HG02759 (cell line): ENCODE results near the gene TSPAN13.

Experiments used
- ATAC-seq: cut with Tn5 transposase; IDR thresholded peaks from one replicate; pipeline ENCODE4 v1.9.1; 2021; ENCODE audit warnings: mild to moderate bottlenecking, moderate library complexity; ENCODE audit not compliant: unreplicated experiment

The TSPAN13 gene

DNA sequence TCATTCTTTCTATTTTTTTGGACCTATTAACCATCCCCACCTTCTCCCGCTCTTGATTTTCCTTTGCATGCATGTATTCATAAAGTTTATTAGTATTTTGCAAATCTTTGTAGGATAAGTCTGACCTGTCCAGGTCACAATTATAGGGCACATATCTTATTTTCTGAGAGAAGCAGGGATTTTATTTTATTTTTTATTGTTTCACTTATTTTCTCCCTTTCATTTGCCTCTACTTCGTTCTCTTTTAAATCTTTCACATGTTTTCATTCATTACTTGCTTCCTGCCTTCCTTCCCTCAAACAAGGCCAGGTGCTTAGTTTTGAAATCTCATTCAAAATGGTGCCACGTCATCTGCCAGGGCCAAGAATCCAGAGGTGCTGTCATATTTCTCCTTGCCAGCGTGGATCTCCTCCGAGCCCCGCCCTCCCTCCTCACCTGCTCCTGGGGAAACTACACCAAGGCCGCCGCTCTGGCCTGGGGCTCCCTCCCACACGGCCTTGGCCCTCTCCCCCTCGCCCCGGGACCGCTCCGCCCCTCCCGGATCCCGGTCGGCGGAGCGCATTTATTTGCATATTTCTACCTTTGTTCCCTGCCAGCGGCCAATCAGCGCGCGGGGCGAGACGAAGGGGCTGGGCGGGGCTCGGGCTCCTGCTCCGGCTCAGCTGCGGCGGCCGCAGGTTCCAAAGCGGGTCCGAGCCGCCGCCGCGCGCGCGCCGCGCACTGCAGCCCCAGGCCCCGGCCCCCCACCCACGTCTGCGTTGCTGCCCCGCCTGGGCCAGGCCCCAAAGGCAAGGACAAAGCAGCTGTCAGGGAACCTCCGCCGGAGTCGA lies at the start of gene TSPAN13:
TSPAN13 (plus strand) TSS at position 654 of the 830 bp plus-strand sequence. CDS start 213 bp downstream, outside the sequence.
- peak; percentile 81 for ATAC-seq

DNA sequence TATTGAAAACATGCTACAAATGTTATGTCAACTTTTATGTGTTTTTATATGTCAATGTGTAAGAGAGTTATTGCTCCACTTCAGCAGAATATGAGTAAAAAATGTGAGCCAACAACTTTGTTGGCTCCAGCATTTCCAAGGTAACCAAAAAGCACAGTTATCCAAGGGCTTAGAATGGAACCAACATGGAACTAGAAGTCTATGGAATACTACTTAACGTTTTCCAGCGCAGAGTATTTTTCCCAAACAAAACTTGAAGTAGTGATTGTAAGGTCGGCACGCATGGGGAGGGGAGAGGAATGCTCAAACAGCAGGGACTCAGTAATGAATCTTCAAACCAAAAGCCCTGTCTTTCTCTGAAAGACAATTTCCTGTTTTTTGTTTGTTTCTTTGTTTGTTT lies 45.0 kb upstream of the TSPAN13 start:
- no peak for ATAC-seq

DNA sequence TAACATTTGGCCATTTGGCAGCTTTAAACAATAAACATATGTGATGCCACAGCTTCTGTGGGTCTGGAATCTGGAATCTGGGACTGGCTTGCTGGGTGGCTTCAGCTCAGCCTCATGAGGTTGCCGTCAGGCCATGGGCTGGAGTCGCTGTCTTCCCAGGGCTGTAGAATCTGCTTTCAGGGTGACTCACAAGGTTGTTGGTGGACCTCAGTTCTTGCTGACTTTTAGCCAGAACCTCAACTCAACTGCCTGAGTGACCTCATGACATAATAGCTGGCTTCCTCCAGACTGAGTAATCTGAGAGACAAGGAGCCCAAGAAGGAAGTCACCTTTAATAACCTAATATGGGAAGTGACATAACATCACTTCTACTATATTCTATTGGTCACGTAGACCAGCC lies 44.6 kb upstream of the TSPAN13 start:
- no peak for ATAC-seq

GRCh38 chr7:16710651-16711050 lies 42.9 kb upstream of the TSPAN13 start:
- no peak for ATAC-seq

GRCh38 chr7:16711730-16712129 lies 41.8 kb upstream of the TSPAN13 start:
- no peak for ATAC-seq

DNA sequence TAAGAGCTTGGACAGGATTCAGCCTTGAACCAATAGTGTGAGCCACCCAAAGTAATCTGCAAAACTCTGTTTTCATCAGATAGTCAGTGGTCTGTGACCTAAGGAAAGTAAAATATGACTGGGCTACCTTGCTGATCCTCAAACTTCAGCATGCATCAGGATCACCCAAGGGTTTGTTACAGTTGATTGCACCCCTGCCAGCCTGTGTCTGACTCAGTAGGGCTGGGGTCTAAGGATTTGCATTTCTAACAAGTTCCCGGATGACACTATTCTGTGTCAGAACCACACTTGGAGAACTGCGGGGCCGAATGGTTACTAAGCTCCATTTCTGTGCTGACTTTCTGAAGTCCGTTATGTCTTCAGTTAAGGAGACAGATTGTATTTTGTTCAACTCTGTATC lies 40.6 kb upstream of the TSPAN13 start:
- ATAC-seq: no peak

DNA sequence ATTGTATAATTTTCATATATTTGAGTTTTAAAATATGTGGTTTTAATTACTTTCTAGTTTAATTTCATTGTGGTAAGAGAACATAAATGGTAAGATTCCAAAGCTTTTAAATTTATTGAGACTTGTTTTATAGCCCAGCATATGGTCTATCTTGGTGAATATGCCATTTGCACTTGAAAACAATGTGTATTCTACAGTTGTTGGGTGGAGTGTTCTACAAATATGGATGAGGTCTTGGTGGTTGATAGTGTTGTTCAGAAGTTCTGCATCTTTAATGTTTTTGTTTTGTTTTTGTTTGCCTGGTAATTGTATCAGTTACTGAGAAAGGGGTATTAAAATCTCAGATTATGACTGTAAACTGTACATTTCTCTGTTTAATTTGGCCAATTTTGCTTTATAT lies 37.6 kb upstream of the TSPAN13 start:
- no peak for ATAC-seq

DNA sequence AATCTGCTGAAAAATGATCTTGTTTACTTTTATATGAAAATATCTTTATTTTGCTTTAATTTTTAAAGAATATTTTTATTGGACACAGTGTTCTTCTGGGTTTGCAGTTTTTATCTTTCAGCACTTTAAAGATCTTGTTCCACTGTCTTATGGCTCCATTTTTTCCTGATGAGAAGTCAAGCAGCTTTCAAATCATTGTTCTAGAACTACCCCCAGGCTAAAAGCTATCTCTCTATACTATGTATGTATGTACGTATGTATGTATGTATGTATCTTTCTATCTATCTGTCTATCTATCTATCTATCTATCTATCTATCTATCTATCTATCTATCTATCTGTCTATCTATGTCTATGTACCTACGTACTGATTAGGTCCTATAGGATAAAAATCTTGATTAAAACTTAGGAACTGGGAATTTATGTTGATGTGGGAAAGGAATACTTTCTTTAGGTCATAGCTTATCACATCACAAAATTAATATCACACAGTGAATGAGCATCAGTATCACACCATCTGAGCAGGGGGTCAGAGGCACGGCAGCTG lies 35.4 kb upstream of the TSPAN13 start:
- no peak for ATAC-seq

DNA sequence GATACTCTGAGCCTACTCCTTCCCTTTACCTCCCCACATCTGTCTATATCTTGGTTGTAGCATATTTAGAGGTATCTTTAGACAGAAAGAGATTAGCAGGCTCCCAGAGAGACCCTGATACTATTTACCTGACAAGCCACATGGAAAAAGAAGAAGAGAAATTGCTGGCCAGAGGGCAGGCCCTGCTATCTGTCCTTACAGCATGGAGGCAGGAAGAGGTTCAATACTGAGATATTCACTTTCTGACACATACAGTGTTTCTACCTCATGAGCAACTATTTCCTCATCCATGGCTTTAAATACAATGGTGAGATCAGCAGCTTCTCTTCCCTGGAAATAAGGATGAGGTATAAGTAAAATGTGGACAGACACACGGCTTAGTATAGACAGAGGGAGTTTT lies 33.9 kb upstream of the TSPAN13 start:
- no peak for ATAC-seq

DNA sequence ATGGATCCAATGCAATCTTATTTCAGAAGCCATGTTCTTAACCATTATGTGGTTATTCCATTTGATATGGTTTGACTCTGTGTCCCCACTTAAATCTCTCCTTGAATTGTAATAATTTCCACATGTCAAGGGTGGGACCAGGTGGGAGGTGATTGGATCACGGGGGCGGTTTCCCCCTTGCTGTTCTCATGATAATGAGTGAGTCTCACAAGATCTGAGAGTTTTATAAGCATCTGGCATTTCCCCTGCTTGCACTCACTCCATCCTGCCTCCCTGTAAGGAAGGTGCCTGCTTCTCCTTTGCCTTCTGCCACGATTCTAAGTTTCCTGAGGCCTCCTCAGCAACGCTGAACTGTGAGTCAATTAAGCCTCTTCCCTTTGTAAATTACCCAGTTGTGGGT lies 32.0 kb upstream of the TSPAN13 start:
- ATAC-seq: no peak

GRCh38 chr7:16724344-16724743 lies 29.2 kb upstream of the TSPAN13 start:
- no peak for ATAC-seq

DNA sequence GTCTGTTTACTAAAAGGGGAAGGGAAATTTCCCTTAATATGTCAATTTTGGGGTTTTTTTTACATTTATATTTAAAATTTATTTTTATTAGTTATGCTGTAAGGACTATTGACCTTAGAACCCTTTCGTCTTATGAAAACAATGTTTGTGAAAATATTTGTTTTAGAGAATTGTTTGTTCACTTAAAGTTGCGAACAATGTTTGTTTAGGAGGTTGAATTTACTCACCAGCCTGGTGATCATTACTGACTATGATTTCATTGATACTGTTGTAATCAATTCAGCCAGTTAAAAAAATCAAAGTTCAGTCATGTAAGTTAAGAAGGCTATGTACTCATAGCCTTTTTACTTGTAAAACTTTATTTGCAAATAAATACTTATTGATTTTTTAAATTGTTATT lies 27.4 kb upstream of the TSPAN13 start:
- no peak for ATAC-seq

GRCh38 chr7:16727736-16728135 lies 25.8 kb upstream of the TSPAN13 start:
- no peak for ATAC-seq

GRCh38 chr7:16728811-16729210 lies 24.7 kb upstream of the TSPAN13 start:
- no peak for ATAC-seq

DNA sequence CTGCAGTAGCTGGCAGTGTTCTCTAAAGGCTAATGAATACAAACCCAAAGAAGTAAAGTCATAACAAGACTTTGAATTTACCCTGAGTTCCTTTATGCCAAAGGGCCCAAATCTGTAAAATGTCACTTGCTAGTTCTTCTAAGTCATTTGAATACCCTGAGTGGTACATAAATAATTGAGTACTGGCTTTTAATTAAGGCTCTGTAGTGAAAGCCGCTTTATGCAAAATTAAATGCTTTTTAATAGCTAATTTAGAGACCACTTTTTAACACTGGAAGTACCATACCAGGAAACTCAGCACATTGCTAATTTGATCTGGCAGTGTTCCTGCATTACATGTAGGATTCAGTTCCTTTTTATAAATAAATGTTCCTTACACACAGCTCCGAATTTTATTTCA lies 24.0 kb upstream of the TSPAN13 start:
- ATAC-seq: no peak

DNA sequence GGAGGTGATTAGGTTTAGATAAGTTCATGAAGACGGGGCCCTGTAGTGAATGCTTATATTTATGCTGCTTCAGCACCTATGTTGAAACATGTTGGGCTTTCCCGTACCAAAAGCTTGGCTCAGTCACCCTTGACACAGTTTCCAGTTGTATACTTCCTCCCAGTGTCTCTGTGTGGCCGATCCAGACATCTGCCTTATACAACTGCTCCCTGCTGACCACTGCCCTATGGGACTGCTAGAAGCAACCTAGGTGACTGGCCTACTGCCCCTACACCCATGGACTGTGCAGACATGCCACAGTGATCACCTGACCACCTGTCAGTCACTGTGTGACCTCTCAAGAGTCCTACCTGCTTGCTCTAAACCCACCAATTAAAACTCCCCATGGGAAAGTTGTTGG lies 22.6 kb upstream of the TSPAN13 start:
- no peak for ATAC-seq

- ATAC-seq: no peak
Observed at GRCh38 chr7:16732828-16733227, 20.7 kb upstream of the TSPAN13 start.

GRCh38 chr7:16734148-16734726 lies 19.3 kb upstream of the TSPAN13 start:
- ATAC-seq: no peak

DNA sequence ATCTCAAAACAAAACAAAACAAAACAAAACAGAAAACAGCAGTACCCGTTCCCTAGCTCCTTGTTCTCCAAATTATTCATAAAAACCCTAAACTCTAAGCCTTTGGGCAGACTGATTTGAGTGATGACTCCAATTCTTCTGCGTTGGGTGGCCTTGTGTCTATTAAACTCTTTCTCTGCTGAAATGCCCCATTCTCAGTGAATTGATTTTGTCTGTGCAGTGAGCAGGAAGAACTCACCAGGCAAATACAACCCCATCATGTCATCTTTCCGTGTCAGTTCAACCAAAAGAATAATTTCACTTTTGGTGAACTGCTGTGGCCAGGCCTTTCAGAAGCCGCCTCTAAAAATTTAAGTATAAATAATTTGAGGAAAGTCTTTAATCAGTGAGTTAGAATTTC lies 18.5 kb upstream of the TSPAN13 start:
- no peak for ATAC-seq

- no peak for ATAC-seq
Observed at GRCh38 chr7:16738011-16738688, 15.4 kb upstream of the TSPAN13 start.

DNA sequence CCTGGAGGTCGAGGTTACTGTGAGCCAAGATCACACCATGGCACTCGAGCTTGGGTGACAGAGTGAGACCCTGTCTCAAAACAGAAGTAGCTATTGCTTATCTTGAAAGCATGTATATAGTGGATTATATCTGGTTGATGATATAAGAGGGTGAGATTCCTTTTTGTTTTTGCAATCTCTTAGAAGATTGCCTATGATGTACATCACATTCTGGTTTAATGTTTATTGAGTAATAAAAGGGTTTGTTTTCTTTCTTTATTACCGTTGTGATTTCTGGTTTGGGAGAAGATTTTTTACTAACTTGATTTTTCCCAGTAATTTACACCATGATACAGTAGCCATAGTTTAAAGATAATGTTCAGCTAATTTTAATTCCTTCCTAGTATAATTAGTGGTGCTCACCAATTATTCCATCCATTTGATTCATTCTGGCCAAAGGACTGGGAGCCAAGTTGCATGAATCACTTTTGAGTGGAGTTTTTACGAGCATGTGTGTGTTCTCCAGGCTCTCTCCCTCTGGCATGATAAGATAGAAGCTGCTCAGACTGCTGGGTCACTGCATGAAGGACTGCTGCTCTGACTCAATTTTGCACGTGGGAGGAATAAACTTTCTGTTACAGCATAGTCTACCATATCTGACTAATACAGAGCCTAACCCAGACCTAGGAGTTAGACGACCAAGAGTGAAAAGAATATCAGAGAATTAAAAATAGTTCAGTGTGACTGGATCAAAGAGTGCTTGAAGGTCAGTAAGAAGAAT lies 13.5 kb upstream of the TSPAN13 start:
- no peak for ATAC-seq
